Endothelial cell of hepatic sinusoid (primary cell): ENCODE measurements around the gene TRPC6.

Experiments
- in situ Hi-C: cut with HindIII; loops from 2 replicates; pipeline ENCODE4 v1.10.0; 2017; ENCODE audit warnings: low sequenced_read_pairs

Gene TRPC6

DNA sequence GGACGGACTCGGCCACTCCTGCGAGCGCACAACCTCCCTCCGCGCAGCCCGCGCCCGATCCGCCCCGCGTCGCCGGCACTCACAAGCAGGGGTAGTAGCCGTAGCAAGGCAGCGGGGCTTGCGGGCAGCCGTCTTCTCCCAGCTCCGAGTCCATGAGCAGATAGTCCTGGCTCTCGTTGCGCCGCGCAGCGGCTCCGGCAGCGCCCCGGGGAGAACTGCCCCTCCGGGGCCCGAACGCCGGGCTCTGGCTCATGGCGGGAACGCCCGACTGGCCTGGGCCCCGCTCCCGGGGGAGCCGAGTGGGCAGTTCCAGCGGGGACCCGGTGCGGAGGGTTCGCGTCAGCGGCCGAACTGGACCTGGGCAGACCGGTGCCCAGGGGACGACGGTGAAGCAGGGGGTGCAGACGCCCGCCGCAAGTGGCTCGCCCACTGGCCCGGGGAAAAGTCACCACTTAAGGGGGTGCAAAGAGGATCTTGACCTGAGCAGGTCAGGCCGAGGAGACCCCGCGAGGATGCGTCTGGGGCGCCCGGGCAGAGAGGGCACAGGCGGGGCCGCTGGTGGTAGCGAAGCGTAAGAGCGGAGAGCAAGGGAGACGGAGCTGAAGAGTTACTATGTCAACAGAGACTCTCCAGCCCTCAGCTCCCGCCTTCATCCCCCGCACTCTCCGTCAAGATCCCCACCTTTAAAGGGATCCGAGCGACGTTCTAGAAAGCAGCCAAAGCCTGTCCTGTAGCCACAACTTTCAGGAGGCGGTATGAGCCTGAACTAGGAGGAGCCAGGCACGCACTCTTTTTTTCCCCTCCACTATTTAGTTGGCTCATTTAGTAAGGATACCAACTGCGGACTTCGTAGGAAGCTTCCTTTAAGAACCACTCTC is at the start of gene TRPC6:
Gene TRPC6 (minus strand): TSS at position 757 of the 878 bp plus-strand sequence. CDS start 504 bp downstream, at position 253.
- in situ Hi-C loops: no loop called here

DNA sequence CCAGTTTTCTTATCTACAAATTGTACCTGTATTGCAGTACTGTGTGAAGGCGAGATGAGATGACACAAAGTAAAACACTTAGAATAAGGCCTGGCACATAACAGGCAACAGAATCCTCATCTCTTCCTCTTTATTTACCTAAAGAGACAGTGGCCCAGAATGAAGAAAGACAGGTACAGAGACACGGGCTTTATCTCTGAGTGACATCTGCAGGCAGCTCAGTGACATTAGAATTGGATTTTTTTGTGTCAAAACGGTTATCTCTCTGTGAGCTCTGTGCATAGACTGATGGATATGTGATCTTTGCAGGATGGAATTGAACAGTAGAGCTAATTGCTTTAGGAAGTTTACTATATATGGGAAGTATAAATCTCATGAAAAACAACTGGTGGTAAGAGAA is 36.2 kb upstream of the TRPC6 start:
- in situ Hi-C loops: no loop called here

DNA sequence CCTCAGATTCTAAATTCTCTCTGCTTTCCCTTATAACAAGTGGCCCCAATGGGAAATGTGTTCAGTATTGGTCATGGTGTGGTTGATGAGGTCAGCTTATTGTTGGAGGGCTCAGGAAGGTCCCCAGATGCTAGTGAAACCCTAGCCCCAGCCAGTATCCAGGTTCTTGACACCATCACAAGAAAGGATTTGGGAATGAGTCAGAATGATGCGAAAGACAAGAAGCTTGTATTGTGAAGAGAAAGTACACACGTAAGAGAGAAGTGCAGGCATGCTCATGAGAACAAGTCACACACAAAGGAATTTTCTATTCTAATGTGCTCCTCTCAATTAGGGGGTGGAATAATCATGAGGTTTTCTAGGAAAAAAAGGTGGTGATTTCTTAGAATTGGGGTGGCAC is 34.9 kb upstream of the TRPC6 start:
- in situ Hi-C loops: no loop called here

DNA sequence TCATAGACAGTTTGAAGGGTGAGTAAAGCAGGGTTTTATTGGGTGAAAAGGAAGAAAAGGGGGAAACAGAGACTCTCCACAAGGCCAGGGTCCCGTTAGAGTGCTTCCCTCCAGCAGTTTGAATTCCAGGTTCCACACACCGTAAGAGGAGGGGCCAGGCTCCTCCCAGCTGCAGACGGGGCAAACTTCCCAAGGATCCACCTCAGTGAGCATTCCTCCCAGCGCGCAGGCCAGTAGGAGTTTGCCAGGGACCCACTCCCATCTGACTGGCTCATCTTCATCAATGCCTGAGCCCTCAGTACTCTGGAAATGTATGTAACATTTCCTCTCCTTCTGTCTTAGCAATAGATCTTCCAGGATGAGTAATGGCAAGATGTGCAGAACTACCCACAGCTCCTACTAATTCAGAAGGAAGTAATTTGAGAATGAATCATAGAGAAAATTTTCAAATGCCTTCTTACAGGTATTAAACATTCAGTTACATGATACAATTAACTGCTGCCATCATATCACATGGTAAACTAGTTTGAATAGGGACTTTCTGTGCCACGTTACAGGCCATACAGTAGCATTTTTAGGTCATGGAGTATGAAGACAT is 34.0 kb upstream of the TRPC6 start:
- in situ Hi-C loops: no loop called here

DNA sequence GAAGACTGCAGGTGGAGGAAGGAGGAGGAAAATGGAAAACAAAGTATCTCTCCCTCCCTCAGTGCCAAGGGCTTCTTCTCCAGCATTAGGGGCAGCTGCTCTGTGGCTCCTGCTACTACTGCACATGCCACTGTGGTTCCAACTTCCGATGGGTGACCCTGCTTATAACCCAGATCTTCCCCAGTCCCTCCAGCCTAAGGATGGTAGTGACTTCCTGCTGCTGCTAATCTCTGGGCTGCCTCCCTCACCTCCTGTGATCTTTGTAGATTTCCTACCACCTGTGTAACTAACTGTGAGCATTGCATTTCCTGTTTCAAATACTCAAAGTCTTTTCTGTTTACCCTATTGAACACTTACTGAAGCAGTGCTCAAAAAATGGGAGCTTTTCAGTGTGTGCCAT is 28.7 kb upstream of the TRPC6 start:
- in situ Hi-C loops: no loop called here

DNA sequence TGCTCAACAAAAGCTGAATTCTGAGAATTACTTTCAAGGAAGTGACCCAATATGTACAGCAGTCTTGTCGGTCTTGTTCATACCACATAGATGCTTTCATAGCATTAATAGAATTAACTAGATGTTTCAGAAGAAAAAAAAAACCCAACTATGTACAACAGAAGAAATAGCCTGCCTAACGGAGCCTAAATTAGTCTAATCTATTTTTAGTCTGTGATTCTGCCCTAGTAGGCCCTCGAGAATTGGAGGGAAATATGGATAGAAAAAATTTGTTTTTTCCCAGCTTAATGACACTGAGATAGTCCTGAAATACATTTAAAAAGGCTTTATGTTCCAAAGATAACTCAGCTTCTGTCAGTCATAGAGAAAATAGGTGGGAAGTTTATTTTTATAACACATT is 17.1 kb upstream of the TRPC6 start:
- in situ Hi-C loops: no loop called here

DNA sequence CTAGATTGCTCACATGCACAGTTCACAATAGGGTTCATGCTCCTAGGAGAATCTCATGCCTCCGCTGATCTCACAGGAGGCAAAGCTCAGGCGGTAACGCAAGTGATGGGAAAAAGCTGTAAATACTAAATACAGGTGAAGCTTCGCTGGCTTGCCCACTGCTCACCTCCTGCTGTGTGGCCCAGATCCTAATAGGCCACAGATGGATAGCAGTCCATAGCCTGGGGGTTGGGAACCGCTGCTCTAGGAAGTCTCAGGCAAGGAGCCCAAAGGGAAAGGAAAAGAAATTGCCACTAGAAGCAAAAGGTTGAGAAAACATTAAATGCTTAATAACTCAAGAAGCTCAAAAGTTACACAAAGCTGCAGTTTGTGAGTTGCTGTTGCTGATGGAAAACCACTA is 3.2 kb upstream of the TRPC6 start:
- in situ Hi-C loops: no loop called here

DNA sequence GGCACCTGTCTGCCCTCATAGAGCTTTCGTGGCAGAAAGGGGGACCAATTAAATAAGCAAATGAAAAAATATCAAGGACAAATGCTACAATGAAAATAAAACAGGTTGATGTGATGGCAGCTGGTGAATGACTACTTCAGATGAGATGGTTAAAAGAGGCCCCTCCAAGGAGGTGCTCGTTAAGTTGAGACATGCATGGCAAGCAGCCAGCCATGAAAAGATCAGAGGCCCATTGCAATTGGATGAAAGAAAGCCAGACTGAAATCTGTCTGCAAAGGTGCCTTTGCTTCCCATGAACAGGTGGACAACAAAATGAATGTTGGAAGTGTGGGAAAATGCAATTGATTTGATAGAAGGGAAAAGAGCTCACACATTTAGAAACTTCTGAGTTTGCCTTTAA is 848 bp upstream of the TRPC6 start:
- in situ Hi-C loops: no loop called here

DNA sequence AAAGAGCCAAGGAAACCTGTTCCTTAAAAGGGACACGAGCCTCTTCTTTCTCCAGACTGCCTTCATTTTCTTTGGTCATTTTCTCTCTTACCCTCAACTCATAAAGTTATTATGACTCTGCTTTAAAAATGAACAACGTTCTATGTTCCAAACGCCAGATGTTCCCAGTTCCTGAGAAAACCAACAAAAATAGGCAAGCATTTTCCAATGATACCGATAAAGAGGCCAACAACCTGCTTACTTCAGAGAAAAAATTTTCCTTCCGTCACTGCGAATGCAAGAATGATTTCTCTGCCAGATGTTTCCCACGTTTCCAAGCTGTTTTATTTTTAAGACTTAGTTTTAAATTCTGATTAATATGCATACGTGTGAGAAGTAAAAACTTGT is 315 bp upstream of the TRPC6 start:
- in situ Hi-C loops: no loop called here

DNA sequence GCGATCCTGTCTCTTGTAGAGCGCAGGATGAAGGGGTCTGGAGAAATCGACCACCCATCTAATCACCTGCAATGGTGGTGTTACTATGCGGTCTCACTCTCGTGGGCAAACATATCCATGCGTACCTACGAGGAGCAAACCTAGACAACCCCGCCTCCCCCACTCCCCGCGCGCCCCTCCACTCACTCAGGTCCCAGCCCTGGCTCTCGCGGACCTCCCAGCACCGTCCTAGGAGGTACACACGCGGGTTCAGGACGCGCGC is 887 bp downstream of the TRPC6 start:
- in situ Hi-C loops: no loop called here

DNA sequence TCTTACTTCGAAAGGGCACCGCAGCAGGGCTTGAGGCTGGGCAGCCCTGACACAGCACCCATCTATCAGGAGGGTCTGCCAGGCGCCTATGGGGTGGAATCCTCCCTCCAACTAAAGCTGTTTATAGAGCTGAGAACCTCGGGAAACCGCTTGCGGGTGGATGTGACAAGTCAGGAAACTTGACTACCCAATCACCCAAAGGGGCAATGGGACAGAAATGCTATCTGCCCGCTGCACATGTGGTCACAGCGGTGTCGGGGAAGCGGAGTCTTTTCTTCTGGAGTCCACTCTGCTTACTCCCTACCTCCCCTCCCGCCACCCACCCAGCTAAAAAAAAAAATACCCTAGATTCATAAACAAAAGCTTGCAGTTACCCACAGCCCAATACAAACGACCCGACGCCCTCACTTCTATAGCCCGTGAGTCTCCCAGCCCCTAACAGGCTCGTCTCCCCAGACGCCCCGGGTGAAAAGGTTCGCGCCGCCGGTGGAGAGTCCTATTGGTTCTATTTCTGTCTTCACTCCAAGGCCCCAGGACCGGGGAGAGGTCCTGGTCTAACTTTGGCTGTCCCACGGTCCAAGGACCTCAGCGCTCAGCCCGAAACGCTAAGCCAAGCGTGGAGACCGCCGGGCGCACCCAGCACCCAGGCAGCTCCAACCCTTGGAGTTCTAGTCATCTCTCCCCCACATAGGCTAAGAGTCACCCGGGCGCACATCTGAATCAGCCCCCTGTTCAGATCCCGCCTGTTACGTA is 1.4 kb downstream of the TRPC6 start:
- in situ Hi-C loops: no loop called here

DNA sequence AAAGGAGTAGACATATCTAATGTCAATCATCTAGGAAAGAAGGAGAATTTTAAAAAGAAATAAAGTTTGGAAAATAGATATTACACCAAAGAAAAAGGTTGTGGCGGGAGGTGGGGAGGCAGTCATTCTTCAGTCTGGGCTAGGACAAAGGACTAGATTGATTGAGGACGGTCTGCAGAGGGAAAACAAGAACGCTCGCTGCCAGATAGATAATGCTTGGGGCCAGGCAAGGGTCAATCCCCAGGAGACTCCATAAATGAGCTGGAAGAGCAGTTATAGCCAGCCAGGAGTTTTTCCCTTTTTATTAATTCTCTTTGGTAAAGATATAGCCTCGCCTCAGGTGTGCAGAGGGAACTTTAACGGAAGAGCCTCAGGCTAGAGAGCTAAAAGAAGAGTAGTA is 6.3 kb downstream of the TRPC6 start:
- in situ Hi-C loops: no loop called here

DNA sequence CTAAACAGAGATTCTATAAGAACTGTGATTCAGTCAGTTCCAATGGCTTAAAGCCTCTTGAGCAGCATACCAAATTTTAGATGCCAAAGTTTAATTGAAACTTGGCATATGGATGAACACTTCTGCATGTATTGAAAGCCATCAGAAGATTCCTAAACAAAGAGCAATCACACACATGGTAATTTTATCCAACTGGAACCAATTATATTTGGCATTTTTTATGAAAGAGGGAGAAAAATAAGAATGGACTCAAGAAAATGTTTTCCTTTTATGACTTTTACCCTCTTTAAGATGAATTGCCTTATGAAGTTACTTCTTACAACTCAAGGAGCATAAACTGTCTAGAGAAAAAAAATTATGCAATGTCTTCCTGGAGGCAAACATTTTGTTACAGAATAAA is 7.4 kb downstream of the TRPC6 start:
- in situ Hi-C loops: no loop called here

DNA sequence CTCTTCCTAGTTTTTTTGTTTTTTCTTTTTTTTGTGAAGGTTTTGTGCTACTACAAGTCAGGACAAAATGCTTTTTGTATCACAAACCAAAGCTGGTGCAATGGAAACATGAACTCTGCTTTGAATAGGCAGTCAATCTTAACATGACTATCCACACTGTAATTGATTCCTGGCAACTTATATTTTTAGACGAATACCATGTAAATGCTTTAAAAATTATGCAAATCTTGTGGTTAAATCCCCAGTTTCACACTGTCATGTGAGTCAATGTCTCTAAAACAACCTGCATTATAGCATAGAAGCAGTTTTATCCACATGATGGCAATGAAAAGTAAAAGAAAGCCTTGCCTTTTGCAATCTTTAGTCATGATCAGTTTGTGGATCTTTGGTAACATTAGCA is 8.9 kb downstream of the TRPC6 start:
- in situ Hi-C loops: loop anchor here (5.0 kb wide), 1 partner anchor 78 kb away; no protein-coding TSS in a partner anchor

DNA sequence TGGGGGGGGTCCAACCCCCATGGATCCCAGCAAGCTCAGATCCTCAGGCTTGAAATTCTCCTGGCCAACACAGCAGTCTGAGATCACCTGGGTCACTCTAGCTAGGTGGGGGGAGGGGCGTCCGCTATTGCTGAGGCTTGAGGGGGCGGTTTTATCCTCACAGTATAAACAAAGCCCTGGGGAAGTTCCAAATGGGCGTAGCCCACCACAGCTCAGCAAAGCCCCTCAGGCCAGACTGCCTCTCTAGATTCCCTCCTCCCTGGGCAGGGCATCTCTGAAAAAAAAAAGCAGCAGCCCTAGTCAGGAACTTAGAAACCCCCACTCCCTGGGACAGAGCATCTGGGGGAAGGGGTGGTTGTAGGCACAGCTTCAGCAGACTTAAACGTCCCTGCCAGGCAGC is 16.7 kb downstream of the TRPC6 start:
- in situ Hi-C loops: no loop called here

DNA sequence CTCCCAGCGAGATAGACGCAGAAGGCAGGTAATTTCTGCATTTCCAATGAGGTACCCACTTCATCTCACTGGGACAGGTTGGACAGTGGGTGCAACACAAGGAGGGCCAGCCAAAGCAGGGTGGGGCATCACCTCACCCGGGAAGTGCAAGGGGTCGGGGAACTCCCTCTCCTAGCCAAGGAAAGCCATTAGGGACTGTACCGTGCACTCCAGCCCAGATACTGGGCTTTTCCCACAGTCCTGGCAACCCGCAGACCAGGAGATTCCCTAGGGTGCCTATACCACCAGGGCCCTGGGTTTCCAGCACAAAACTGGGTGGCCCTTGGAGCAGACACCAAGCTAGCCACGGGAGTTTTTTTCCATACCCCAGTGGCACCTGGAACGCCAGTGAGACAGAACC is 17.2 kb downstream of the TRPC6 start:
- in situ Hi-C loops: no loop called here

DNA sequence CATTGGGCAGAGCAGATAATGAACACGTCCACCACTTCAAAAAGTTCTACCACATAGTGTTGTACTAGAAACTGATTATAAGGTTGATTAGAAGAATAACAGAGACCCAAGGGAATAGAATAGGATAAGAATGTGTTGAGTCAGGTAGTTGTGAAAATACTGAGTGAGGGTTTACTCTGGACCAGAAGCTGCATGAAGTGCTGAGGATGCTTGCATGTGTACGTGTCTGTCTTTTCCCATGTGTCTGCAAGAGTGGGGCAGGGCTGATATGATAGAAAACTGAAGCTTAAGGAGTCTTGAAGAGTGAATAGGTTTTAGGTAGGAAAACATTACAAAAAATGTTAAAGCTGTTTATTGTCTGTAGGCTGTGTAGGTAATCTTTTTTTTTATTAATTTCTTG is 20.6 kb downstream of the TRPC6 start:
- in situ Hi-C loops: no loop called here

DNA sequence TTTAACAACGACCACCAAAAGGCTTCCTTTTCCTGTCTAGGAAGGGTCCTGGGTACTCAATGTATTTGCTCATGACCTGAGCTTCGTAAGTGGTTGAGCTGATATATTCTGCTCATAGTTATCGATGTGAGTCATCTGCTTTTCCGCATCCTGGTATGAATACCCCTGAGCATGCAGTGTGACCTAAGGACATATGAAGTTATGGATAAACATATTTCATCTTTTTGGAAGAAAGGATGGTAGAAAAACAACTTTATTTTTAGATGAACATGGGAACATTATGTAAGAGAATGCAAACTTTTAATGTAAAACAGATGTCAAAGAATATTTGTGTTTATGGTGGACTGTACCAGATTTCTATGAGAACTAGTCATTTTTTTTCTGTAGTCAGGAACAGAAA is 28.4 kb downstream of the TRPC6 start:
- in situ Hi-C loops: no loop called here

DNA sequence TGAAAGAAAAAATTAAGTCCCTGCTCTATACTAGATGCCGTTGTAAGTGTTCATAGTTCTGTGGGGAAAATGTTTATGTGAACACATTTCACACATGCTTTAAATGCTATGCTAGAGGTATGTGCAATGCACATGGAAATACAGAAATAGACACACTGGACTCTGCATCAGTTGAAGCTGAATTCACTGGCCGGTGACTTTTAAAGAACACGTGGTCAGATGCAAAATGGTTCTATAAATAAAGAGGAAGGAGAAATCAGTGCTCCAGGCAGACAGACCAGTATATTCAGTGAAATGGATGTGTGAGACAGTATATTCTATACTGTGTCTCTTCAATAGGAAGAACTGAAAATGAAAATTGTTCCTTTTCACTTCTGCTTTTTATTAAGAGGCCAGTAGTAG is 29.9 kb downstream of the TRPC6 start:
- in situ Hi-C loops: no loop called here

DNA sequence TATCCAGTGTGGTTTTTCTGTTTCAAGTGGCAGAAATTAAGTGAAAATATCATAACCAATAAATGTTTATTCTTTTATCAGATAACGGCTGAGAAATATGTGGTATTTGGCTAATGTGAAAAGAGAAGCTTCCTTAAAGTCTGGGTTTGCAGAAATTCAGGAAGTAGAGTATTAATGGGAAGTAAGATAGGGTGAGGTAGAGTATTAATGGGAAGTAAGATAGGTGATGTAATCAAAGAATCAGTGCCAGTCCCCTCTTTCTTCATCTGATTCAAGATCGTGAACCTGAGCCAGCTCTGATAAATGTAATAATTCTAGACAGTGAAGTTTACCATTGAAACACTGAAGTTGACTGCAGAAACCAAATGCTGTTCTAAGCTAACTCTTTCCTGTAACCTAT is 30.9 kb downstream of the TRPC6 start:
- in situ Hi-C loops: no loop called here

DNA sequence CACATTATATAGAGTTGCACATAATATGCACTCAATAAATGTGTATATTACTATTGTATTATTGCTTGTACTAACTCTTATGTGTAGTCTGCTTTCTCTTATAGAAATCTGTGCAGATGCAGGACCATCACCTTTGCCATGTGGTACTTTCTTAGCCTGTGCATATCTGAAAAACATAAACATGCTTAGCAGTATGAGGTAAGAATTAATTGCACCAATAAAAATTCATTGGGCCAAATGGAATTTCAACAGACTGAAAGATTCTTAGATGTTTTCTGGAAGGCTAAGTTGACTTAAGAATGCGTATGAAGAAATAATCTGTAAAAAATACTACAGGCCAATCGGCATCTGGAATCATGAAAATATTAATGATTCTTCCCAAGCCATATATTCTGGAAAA is 55.3 kb downstream of the TRPC6 start:
- in situ Hi-C loops: no loop called here

DNA sequence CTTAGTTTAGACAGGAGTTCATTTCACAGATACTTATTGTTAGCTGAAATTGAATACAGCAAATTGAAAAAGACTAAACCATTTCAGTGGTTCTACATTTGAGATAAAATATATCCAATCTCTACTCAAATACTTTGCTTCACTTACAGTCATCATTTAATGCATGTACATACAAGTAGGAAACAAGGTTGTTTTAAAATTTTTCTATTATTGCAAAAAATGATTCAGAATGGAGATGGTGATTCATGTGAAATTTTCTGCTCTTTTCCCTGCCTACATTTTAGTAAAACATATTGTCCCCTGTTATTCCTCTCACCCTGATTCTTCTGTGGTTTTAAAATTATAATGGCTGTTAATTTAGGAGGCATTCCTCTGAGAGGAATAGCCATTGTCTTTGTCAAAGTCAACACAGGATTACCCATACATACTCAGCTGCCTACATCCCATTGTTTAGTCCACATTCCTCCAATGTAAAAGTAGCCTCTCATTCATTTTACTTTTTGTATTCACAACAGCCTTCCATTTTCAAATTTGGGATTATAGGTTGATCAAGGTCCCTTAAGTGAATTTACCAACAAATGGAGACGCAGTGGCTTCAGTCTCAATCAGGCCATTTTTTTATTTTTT is 60.1 kb downstream of the TRPC6 start:
- in situ Hi-C loops: no loop called here
